Astrocyte (in vitro differentiated cells and primary cell): ENCODE measurements around the gene LHPP. TPM values are rescaled to one million over a fixed set of nuclear protein-coding genes. Genes with fewer than 3 reads are reported as not detected.

Experiments used
- DNase-seq: peaks from one replicate; pipeline ENCODE4 v3.0.0-alpha.2; 2010; ENCODE audit warnings: low read depth
- FAIRE-seq: peaks from 2 replicates; lab custom pipeline; 2011; peaks lifted over from hg19 to GRCh38; lab: Jason Lieb, UNC
- H2AFZ ChIP-seq: 2 replicates; pipeline ENCODE4 v1.6.0; 2012; ENCODE audit warnings: low read depth, low read length, inconsistent platforms
- H3K27ac ChIP-seq: 2 replicates; pipeline ENCODE4 v1.5.1; 2011; ENCODE audit warnings: low read depth, low read length, inconsistent platforms
- H3K27me3 ChIP-seq: 2 replicates; pipeline ENCODE4 v1.6.0; 2011; ENCODE audit warnings: low read length, inconsistent platforms; ENCODE audit not compliant: insufficient read depth
- H3K36me3 ChIP-seq: 2 replicates; pipeline ENCODE4 v1.5.1; 2011; ENCODE audit warnings: low read length, inconsistent platforms; ENCODE audit not compliant: insufficient read depth
- H3K4me1 ChIP-seq: 2 replicates; pipeline ENCODE4 v1.5.1; 2011; ENCODE audit warnings: low read length, inconsistent platforms; ENCODE audit not compliant: insufficient read depth
- H3K4me2 ChIP-seq: 2 replicates; pipeline ENCODE4 v1.6.0; 2012; ENCODE audit warnings: low read length, inconsistent platforms
- H3K4me3 ChIP-seq: 2 replicates; pipeline ENCODE4 v1.5.1; 2011; ENCODE audit warnings: low read depth, mild to moderate bottlenecking, low read length, inconsistent platforms; ENCODE audit not compliant: insufficient read depth
- H3K79me2 ChIP-seq: 2 replicates; pipeline ENCODE4 v1.6.0; 2012; ENCODE audit warnings: mild to moderate bottlenecking, low read length, inconsistent platforms; ENCODE audit not compliant: insufficient read depth
- H3K9ac ChIP-seq: 2 replicates; pipeline ENCODE4 v1.6.0; 2012; ENCODE audit warnings: mild to moderate bottlenecking, low read length, inconsistent platforms
- H3K9me3 ChIP-seq: 2 replicates; pipeline ENCODE4 v1.5.1; 2012; ENCODE audit warnings: low read depth, mild to moderate bottlenecking, low read length, inconsistent platforms; ENCODE audit not compliant: insufficient read depth
- H4K20me1 ChIP-seq: 2 replicates; pipeline ENCODE4 v1.6.0; 2012; ENCODE audit warnings: low read length, inconsistent platforms; ENCODE audit not compliant: insufficient read depth
- H3K27ac Mint-ChIP-seq: one replicate; pipeline ENCODE4 v1.8.0; 2021; ENCODE audit warnings: mild to moderate bottlenecking, mixed read lengths; ENCODE audit not compliant: unreplicated experiment
- H3K27me3 Mint-ChIP-seq: one replicate; pipeline ENCODE4 v1.8.0; 2021; ENCODE audit warnings: low read depth, mixed read lengths; ENCODE audit not compliant: unreplicated experiment
- H3K36me3 Mint-ChIP-seq: one replicate; pipeline ENCODE4 v1.8.0; 2021; ENCODE audit warnings: low read depth, mixed read lengths; ENCODE audit not compliant: unreplicated experiment
- H3K4me1 Mint-ChIP-seq: one replicate; pipeline ENCODE4 v1.8.0; 2021; ENCODE audit warnings: low read depth, mixed read lengths; ENCODE audit not compliant: unreplicated experiment
- H3K4me3 Mint-ChIP-seq: one replicate; pipeline ENCODE4 v1.8.0; 2021; ENCODE audit warnings: mild to moderate bottlenecking, moderate library complexity, mixed read lengths; ENCODE audit not compliant: unreplicated experiment
- H3K9me3 Mint-ChIP-seq: one replicate; pipeline ENCODE4 v1.8.0; 2021; ENCODE audit warnings: mild to moderate bottlenecking, mixed read lengths; ENCODE audit not compliant: unreplicated experiment
- CTCF ChIP-seq: IDR thresholded peaks from 2 replicates; pipeline ENCODE4 v1.5.1; 2011; ENCODE audit warnings: low read depth, mild to moderate bottlenecking, inconsistent platforms, low read length, moderate library complexity; ENCODE audit not compliant: insufficient read depth
- EZH2 ChIP-seq: IDR thresholded peaks from 2 replicates; pipeline ENCODE4 v1.6.1; 2012; ENCODE audit warnings: mild to moderate bottlenecking, low read length, inconsistent platforms; ENCODE audit not compliant: insufficient read depth
- total RNA-seq: library from RNA; stranded (reverse); gene quantifications from 2 replicates; pipeline ENCODE4 v1.2.1, GENCODE V29; 2021

LHPP gene
- total RNA-seq, 1 donor from 2014 or later, result 6.9 TPM

GRCh38 chr10:124643330-124644009, 181.8 kb downstream of the LHPP start:
- Mint-ChIP-seq H3K27me3 (peaks cover 3% of the 10 kb centered on the region), H3K4me1 (peaks cover 29% of the 10 kb centered on the region), H3K9me3 (no peaks in the 10 kb centered on the region), H3K27ac (no peak overlapping the region), H3K36me3 (peaks cover 10% of the 10 kb centered on the region), H3K4me3 (no peak overlapping the region)
- Histone ChIP-seq H3K4me3 (no peak overlapping the region), H3K4me2 (no peak overlapping the region), H3K4me1 (peaks cover 25% of the 10 kb centered on the region), H3K79me2 (peaks cover 10% of the 10 kb centered on the region), H3K36me3 (no peaks in the 10 kb centered on the region), H3K27ac (no peak overlapping the region), H3K27me3 (no peaks in the 10 kb centered on the region), H3K9ac (no peak overlapping the region), H4K20me1 (peaks cover 58% of the 10 kb centered on the region), H3K9me3 (no peaks in the 10 kb centered on the region), H2AFZ (no peak overlapping the region)
- TF ChIP-seq EZH2, result no peak
- TF ChIP-seq CTCF, result no peak
- DNase-seq (no peak), FAIRE-seq (no peak)

GRCh38 chr10:124644236-124644635, 182.6 kb downstream of the LHPP start:
- DNase-seq (no peak), FAIRE-seq (no peak)
- H4K20me1 ChIP-seq, result peaks cover 65% of the 10 kb centered on the region
- H2AFZ ChIP-seq, result no peak overlapping the region
- no peak overlapping the region for H3K4me3 ChIP-seq
- Mint-ChIP-seq H3K36me3 (peaks cover 10% of the 10 kb centered on the region), H3K4me3 (no peak overlapping the region), H3K27me3 (peaks cover 3% of the 10 kb centered on the region), H3K9me3 (no peaks in the 10 kb centered on the region), H3K4me1 (peaks cover 36% of the 10 kb centered on the region), H3K27ac (no peak overlapping the region)
- TF ChIP-seq CTCF, result no peak
- no peak for TF ChIP-seq EZH2
- no peak overlapping the region for H3K4me2 ChIP-seq
- H3K27me3 ChIP-seq, result no peaks in the 10 kb centered on the region
- peaks cover 32% of the 10 kb centered on the region for H3K4me1 ChIP-seq
- H3K36me3 ChIP-seq, result no peaks in the 10 kb centered on the region
- H3K9me3 ChIP-seq, result no peaks in the 10 kb centered on the region
- H3K9ac ChIP-seq, result no peak overlapping the region
- peaks cover 10% of the 10 kb centered on the region for H3K79me2 ChIP-seq
- no peak overlapping the region for H3K27ac ChIP-seq

- FAIRE-seq, result no peak
- H3K27me3 Mint-ChIP-seq, result peaks cover 3% of the 10 kb centered on the region
- Histone ChIP-seq H3K27ac (no peak overlapping the region), H2AFZ (no peak overlapping the region), H3K27me3 (no peaks in the 10 kb centered on the region), H3K4me3 (no peak overlapping the region), H3K9ac (no peak overlapping the region), H3K79me2 (peaks cover 12% of the 10 kb centered on the region), H3K4me1 (peaks cover 34% of the 10 kb centered on the region), H3K36me3 (no peaks in the 10 kb centered on the region), H3K4me2 (no peak overlapping the region), H3K9me3 (no peaks in the 10 kb centered on the region), H4K20me1 (peaks cover 66% of the 10 kb centered on the region)
- no peaks in the 10 kb centered on the region for H3K9me3 Mint-ChIP-seq
- DNase-seq, result no peak
- TF ChIP-seq CTCF, result no peak
- no peak overlapping the region for H3K27ac Mint-ChIP-seq
- no peak overlapping the region for H3K4me3 Mint-ChIP-seq
- H3K4me1 Mint-ChIP-seq, result peaks cover 41% of the 10 kb centered on the region
- H3K36me3 Mint-ChIP-seq, result peaks cover 10% of the 10 kb centered on the region
Observed at GRCh38 chr10:124644771-124645415, 183.3 kb downstream of the LHPP start.
